Activated T-cell treated with anti-CD3 and anti-CD28 coated beads, Interleukin-2, amount 50 U/mL, for 1 hour (primary cell): ENCODE data around the gene MYL12A.

Experiments
- DNase-seq: peaks from one replicate; pipeline ENCODE4 v3.0.0-alpha.2; 2020

MYL12A gene

DNA sequence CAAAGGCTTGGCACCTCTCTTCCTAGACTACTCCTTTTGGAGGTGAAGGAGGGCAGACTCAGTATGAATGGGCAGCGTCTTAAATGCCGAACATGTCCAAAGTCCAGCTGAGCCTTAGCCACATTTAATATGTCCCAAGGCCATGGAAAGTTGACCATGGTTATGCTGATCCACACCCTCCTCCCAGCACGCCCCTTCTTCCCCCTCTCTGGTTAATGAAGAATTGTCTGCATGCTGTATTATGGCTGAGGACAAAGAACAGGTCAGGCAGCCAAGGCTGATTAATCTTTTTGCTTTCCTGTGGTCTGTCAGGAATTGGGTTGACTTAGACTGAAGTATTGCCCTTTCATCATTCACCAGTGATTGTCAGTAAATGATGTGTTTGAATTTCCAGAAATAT lies 22.0 kb upstream of the MYL12A start:
- DNase-seq = no peak

DNA sequence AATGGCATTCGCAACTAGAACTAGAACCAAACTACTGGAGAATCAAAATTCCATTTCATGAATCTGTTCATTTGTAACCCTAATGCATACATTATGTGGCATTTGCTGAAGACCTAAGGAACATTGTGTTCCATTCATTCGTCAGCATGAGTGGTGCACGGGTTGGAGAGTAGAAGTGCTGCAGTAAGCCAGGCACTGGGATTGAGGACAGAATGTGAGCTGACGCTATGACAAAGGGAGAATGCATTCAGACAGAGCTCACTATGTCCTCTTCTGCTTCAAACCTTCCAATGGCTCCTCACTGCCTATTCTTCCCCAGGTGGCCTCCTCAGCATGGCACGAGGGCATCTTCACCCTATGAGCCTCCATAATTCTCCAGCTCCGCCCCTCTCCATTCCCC lies 21.6 kb upstream of the MYL12A start:
- DNase-seq = no peak

DNA sequence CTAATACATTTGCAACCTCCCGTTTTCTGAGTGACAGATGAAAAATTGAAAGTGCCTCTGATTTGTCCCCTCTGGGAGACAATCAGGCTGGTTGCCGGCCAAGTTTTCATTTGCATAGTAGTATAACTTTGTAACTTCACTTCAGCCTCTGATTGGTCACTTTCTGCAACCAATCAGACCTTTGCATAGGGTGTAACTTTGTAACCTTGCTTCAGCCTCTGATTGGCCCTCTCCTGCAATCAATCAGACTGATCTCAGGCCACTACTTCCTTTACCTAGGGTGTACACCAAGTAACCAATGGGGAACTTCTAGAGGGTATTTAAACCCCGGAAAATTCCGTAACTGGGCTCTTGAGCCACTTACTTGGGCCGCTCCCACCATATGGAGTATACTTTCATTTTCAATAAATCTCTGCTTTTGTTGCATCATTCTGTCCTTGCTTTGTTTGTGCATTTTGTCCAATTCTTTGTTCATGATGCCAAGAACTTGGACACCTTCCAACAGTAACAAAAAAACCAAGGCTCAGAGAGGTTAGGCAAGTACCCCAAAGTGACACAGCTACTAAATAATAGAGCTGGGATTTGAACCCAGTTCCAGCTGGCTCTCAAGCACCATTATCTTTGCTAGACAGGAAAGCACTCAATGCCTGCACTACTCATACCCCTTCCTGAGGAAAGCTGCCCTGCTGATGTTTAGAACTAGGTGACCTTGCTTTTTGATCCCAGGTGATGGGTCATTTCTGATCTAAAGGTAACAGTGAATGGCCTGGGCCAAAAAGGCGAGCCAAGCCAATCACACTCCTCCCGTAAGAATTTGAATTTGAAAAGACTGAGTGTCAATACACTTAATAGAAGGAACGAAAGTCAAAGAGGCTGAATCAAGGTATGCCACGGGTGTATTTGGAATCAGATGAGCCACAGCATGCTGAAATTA lies 16.9 kb upstream of the MYL12A start:
- DNase-seq = no peak

DNA sequence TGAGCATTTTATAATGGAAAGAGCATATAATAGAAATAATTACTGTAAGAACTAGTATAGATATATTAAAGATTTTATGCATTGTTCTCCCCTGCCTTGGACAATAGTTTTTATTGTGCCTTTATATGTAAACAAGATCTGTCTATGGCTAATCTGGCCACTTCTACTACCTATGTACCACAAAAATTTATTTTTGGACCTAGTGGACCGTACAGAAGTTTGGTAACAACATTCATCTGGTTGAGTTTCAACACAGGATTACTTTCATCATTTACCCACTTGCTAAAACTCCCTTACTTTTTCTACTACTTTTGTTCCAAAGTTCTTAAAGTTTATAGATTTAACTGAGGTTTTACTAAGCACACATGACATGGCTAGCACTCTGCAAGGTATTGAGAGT lies 14.6 kb upstream of the MYL12A start:
- no peak for DNase-seq

DNA sequence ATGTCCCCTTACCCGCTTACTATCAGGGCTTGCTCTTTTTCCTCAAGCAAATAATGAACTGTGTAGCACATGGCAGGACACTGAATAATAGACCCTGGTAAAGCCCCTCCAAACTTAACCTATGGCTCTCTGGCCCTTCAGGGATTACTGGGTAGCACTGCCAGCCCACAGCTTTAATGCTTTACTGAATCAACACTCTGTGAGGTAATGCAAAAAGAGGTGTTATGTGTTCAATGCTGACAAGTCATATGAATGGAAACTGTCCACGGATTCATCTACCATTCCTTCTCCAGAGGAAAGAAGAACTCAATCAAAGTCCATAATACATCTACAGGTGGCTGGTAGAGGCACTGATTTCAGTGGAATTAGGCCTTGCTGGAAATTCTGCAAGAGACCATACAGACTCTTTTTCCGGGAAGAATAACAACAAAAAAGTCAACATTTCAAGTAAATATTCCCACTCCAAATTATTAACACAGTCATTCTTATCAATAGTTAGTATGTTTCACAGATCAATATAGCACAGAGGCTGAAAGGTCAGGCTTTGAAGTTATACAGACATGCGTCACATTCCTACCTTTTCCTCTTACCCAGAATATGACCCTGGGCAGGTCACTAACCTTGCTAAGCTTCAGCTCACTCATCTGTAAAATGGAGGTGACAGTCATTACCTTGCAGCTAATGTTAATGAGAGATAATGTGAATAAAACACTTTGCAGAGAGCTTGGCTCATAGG lies 14.0 kb upstream of the MYL12A start:
- no peak for DNase-seq

DNA sequence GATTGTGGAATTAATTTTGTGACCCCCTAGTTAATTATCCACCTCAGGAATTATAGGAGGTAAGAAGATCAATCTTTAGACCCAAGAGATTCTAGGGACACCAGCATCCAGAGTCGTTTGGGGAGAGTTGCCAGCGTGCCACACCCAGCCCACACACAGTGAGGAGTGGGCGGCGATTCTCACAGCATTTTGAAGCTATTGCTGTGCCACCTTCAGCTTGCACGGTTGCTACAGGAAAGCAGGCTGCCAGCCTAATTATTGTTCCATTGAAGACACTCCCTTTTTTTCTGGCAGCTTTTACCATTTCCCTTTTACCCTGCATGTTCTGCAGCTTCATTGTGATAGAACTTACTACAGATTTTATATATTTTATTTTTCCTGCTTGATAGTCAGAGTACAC lies 13.1 kb upstream of the MYL12A start:
- DNase-seq = no peak

DNA sequence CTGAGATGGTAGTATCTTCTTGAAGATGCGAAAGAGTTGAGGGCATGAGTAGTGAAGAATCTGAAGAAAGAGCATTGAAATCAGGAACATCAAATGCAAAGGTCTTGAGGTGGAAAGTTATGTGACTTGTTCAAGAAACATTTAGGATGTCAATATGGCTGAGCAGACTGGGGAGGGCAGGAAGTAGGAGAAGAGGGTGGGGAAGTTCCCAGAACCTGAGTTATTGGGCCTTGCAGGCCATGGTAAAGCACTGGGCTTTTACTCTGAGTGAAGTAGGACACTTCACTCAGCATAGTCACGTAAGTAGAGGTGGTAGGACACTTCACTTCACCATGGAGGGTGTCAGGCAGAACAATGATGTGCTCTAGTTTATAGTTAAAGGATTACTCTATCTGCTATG lies 11.8 kb upstream of the MYL12A start:
- no peak for DNase-seq

DNA sequence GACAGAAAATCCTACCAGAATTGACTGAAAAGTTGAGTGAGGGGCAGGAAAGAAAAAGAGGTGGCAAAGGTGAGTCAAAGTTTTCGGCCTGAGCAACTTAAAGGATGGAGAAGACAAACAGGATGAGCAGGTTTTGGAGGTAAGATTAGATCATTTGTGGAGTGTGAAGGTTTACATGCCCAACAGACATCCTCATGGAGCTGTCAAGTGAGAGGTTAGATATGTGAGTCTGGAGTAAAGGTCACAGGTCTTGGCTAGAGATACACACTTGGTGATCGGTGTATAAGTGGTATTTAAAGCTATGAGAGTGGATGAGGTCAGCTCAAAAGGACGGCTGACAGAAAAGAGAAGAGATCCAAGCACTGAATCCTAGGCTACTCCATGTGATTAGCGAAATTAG lies 11.1 kb upstream of the MYL12A start:
- DNase-seq = no peak

DNA sequence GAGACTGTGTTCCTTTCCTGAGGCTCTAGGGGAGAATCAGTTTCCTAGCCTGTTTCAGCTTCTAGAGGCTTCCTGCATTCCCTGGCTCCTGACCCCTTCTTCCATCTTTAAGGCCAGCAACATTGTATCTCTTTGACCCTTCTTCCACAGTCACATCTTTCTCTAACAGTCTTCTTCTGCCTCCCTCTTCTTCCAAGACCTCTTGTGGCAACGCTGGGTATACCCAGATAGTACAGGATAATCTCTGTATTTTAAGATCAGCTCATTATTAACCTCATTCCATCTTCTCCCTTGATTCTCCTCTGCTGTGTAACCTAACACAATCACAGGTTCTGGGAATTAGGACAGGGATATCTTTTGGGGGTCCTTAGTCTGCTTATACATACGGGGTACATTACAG lies 8.9 kb upstream of the MYL12A start:
- no peak for DNase-seq

DNA sequence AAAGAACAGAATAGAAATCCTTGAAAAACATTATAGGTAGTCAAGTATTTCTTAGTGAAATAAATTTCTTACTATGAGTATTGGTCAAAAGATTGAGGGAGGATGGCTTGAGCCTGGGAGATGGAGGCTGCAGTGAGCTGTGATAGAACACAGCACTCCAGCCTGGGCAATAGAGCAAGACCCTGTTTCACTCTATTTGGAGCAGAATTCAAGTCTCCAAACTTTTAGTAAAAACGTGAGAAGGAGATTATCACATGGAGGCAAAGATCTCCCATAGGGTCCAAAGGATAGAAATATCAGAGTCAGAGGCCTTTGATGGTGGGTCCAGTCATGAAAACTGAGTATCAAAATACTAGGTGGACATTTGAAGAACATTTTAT lies 2.4 kb upstream of the MYL12A start:
- DNase-seq = no peak

DNA sequence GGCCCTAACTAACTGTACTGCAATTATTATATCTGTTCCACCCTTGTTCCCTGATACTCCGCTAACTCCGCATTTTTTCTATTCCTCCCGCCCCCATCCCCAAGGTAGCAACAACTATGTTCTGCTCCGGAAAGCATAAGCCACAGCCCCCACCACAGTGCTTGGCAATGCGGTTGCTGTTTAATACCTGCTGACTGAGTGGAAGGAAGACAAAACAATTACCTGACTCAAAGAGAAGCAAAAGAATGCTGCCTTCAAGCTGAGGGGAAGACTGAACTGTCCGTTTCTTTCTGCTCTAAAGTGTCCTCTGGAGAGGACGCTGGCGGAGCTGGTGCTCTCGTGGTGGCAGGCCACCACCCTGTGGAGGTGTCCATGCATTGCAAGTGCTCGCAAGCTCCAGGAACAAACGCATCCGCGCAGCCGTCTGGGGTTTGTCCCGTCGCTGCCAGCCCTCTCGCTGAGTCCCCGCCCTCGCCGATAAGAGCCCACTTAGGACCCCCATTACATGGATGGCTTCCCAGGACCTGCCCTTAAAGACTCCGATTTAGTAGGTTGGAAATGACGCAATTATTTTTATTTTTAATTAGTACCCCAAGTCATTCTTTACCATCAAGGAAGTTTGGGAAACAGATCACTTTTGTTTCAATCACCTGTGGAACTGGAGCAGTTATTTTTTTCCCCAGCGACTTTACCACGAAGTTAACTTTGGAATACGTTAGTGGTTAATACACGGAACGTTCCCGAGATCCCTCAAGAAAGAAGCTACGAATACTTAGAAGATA lies 1.6 kb upstream of the MYL12A start:
- DNase-seq = peak; percentile 77

DNA sequence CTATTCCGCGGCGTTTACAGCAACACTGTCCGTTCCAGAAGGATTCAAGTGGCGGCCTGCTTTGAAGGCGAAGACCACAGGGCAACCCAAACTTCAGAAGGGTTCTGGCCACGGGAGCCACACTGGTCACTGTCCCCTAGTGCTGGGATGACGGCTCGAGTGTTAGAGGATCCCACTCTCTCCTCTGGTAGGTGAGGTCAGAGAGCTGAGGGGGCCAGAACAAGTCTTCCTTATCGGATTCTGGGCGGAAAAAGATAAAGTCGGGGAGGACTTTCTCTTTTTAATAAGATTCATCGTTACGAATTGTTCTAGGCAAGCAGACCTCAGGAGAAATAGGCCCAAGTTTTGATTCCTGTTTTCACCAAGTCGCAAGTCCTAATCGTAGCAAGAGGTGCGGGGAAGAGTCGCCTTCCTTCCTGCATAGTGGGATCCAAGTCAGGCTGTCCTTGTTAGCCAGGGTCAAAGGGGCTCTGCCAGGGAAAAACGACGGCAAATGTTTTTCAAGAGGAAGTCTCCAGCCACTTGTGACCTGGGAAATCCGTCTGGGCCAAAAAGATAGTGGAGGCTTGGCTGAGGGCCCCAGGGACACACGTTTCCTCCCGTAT lies 864 bp upstream of the MYL12A start:
- peak; percentile 36 for DNase-seq

DNA sequence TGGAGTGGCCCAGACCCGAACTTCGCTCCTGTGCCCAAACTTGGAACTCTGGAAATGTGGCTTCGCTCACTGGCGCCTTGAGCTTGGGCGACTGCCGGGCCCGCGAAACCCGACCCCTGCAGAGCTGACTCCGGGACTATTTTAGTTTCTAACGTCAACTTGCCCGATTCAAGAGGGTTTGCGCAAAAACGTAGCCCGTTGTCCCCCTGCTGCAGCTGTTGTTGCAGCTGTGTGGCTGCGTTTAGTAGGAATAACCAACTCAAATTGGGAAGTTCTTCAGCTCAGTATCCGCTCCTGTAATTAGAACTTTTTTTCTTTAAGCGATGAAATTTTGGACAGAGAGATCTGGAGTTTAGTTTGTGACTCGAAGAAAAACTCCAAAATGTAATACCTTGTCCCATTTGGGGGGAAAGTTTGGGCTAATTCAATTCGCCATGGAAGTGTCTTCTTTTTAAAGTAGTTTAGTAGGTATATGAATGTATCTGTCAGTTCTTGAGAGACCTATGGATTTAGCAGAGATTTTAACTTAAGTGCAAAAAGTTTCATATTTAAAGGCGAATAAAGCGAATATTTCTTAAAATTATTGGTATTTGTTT lies 559 bp downstream of the MYL12A start:
- no peak for DNase-seq

DNA sequence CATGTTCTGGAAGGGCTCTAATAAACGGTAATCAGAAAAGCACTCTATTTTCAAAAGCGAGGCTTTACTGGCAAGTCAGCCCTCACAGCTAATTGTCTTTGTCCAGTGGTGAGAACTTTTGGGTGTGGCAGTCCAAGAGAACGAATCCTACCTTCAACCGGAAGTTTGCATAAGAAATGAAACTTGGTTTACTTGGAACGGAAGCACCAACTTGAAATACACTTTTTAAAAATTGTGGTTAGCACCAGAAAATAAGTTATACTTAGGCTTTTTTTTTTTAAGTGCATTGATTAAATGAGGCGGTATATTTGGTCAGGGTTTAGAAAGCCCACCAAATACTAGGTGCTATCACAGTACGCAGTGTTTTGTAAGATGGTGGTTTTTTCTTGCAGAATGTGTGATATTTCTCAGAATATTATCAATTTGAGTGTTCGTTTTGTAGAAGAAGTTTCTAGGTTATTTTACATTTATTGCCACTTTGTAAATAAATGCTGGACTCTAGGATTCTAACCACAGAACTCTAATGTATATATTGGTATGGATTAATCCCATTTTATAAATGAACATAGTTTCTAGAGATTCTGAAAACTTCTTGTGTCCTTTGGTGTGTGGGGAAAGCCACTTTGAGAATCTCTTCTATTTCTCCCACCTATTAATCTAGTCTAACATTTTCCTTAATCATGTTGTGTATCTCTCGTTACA lies 1.2 kb downstream of the MYL12A start:
- DNase-seq = no peak

DNA sequence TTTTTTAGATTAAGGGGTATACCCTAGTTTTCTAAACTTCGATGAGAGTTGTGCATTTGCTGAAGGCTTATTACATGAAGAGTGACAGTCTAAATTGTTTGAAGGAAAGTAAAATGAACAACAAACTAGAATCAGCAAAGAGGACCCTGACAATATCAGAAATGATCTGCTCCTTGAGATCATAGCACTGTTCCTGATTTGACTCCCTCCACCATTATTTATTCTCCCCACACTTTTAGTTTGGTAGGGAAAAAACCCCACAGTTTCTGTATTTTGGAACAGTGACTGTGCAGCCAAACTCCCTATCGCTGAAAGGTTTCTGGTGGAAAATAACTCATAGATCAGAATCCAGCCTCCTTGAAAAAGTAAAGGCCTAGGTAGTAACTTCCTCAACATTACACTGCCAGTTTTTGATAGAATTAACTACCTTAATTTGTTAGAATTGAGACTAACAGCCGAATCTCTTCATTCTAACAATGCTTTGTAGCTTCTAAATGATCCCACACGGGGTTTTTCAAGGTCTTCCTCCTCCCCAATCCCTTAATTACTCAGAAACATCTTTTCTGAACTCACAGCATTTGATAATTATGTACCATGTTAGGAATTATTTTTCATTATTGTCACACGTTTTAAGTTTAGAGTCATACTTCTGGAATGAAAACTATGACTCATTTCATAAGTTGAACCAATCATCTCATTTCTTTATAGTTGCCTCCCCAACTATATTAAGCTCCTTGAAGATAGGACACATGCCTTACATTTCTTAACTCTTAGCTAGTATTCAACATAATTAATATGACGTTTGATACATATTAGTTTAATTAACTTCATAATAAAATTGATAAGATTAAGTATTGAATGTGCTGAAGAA lies 2.9 kb downstream of the MYL12A start:
- no peak for DNase-seq

DNA sequence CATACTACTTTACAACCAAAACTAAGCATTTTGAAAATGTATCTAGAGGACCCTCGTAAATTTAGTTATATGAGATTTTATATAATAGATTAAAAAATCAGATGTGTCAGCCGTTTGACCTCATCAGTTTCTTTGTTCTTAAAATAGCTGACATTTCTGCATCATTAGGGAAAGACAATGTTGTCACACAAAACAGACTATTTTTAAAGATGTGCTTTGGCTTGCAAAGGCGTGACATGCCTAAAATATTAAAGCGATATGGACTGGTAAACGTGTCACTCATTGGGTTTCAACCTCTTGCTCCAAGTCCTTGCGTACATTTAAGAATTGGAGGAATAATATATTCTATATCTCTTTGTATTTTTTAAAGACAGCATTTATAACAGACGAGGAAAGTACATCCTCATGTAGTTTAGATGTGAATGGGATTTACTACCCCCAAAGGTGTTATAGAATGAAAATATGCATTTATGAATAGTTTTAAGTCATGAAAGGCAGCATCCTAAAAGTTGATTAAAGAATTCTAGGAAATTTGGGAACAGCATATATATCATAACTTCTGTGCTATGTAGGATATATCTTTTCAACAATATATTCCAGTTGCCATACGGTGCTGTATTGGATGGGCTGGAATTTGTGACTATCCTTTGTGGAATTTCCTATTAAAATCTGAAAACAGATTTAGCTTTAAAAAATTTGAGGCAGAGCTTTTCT lies 3.8 kb downstream of the MYL12A start:
- DNase-seq = no peak

DNA sequence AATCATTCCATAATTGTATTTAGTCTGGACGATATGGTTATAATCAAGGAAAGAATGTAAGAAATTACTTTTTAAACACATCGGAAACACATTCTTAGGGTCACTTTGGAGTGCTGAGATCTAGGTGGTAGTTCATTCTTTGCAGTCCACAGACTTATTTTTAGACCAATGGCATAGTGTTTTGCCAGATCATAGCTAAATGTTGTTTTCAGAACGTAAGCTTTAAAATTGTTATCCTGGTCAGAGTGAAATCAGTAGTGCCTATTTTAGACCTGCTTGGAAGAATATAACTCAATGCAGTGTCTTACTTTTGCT lies 4.3 kb downstream of the MYL12A start:
- DNase-seq = no peak

DNA sequence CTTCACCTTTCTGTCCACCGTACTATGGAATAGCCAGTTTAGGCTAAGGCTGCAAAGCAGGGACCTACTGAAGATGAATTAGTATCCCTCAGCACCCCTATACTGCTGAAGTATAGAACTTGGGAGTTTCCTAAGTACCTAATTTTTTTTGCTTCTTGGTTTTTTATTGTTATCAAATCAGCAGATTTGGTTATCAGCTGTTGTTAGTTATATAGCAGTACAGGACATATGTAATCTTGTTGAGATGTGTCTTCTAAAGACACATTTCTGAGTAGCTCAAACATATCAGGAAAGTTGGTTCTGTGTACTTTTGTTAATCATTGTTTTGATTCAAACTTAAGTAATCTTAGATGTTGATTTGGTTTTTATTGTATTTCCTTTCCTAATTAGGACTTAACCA lies 5.2 kb downstream of the MYL12A start:
- no peak for DNase-seq

DNA sequence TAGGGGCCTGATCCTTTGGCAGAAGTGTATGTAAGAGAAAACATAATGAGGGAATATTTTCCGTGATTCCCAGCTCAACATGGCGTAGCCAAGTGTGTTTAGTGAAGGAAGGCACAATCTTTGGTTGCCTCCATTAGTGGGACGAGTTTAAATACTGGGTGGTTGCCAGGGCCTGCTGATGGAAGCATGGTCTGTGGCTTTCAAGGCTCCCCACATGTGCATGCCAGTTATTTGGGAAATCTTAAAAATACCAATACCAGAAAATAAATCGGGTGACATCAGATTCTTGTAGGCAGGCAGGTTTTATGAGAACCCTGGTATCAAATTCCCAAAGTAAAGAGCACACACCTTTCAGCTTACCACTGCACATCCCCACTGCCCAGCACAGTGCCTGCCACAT lies 7.1 kb downstream of the MYL12A start:
- no peak for DNase-seq

DNA sequence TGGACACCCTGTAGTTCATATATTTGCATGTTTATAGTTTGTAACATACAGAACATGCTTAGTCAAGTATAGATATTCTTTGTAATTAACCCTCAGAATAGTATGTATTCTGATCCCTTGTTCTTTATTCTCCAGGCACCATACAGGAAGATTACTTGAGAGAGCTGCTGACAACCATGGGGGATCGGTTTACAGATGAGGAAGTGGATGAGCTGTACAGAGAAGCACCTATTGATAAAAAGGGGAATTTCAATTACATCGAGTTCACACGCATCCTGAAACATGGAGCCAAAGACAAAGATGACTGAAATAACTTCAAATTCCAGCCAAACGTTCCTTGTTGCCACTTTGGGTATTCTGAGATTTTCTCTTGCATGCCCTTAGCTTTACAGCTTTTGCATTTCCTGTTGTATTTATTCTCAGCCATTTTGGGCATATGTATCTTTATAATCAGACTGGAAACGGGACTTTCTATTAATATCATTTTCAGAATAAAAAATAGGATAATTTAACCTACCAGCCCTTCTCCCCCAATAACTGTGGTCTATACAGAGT lies 8.1 kb downstream of the MYL12A start:
- no peak for DNase-seq
